GM18909 (cell line): ENCODE measurements around the gene DLG2.
"Not testable (repeated sequence)": the region's sequence is repeated elsewhere in the genome, so short reads cannot be mapped to it uniquely, and the experiment has no call there.

ENCODE experiments used
- ATAC-seq: cut with Tn5 transposase; IDR thresholded peaks from one replicate; pipeline ENCODE4 v1.9.1; 2021; ENCODE audit warnings: mild to moderate bottlenecking; ENCODE audit not compliant: unreplicated experiment, poor library complexity

Gene DLG2

GRCh38 chr11:84819537-84819936 is 807.6 kb downstream of the DLG2 start:
- no peak for ATAC-seq

DNA sequence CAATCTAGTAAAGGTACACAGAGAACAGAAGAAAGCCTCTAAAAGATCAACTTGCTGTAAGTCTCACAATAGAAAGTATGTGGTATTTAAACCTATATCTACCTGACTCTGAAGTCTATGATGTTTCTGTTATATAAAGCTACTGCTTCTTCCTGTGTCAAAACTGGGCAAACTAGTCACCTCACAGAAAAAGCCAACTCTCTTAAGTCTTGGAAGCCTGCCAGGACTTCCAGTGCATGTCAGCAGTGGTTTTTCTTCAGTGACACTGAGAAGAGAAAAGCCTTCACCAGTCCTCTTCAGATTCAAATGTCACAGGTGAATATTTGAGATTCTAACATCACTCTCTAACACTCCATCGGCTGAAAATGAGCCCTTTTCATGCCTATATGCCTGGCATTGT is 808.0 kb downstream of the DLG2 start:
- ATAC-seq, result no peak

GRCh38 chr11:84817998-84818397 is 809.1 kb downstream of the DLG2 start:
- no peak for ATAC-seq

DNA sequence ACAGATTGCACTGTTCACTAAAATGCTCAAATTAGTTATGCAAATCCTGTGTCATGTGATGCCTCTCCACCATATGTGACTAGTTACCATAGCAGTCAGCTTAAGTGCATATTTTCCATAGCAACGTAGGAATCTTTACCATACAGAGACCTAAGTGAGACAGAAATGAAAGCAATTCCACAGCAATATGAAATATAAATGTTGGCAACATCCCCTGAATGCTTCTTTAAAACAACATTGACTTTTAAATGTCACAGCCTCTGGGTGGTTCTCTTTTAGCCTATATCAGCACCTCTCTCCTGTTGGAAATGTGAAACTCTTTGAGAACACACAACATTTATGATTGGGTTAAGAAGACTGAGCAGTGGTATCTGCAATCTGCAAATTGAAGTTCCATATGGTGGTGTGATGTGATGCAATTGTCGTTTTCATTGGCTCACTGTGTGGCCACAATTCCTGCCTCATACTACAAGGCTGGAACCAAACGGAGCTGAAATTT is 814.6 kb downstream of the DLG2 start:
- no peak for ATAC-seq

DNA sequence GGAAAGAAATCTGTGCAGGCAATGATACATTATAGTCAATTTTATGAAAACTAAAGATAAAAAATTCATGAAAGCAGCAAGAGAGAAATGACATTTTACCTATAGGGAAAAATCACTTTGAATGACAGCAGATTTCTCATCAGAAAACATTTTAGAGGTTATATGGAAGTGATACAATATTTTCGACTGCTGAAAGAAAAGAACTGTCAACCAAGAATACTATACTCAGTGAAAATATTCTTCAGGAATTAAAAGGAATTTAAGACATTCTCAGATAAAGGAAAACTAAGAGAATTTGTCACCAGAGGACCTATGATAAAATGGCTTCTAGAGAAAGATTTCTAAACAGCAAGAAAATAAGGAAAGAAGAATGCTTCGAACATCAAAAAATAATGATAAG is 820.8 kb downstream of the DLG2 start:
- no peak for ATAC-seq

- ATAC-seq, result no peak
Observed at GRCh38 chr11:84804041-84804440, 823.1 kb downstream of the DLG2 start.

DNA sequence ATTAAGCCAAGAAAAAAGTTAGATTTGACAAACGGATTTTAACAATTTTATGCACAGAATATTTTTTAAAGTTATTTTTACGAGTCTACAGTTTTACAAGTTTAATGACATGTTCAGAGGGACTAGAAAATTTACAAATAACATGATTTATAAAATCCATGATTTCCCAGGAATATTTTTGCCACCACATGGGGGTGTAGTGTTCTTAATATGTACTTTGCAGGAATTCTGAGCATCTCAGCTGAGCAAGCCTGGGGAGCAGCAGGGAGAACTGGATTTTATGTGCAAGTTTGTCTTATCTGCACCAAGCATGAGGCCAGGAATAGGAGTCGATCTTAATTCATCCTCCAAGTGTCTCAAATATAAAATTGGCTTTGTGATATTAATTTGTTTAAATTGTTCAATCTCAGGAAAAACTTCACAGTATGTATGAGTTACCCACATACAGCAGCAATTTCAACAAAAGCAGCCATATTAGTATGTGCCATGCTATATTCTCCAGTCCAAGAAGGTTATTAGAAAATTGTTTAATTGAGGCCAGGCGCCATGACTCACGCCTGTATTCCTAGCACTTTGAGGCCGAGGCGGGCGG is 826.3 kb downstream of the DLG2 start:
- ATAC-seq, result no peak

DNA sequence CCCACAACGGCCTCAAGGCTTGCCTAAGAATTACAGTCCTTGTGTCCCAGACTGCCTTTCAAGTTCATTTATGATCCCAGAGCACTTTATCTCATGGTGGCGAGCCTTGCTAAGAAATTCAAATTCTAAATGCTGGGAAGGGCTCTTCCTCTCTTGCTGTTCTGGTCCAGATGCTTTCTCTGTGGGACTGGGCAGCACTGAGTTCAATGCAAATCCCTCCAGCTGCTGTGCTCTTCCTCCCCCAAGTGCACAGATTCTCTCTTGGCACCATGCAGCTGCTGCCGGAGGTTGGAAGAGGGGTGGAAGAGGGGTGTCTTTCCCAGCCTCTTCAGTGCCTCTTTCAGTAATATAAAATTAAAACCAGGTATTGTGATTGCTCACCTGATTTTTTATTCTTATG is 828.0 kb downstream of the DLG2 start:
- no peak for ATAC-seq

DNA sequence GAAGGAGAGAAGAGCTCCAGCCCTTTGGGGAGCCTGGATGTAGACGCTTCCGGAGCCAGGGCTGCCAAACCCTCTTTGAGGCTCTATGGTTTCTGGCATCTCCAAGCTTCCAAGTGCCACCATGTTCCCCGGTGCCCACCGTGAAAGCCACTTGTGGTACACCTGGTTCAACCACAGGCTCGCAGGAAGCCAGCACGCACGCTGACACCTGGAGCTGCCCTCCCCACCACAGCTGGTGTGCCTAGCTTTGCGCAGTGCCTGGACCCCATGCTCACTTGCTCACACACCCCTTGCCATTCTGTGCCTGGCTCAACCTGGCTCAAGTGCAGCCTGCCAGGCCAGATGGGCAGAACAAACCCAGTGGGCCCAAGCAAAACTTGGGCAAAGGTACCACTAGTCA is 831.4 kb downstream of the DLG2 start:
- ATAC-seq, result no peak

GRCh38 chr11:84794663-84795443 is 832.3 kb downstream of the DLG2 start:
- ATAC-seq, result no peak

GRCh38 chr11:84793318-84793717 is 833.8 kb downstream of the DLG2 start:
- ATAC-seq, result no peak

DNA sequence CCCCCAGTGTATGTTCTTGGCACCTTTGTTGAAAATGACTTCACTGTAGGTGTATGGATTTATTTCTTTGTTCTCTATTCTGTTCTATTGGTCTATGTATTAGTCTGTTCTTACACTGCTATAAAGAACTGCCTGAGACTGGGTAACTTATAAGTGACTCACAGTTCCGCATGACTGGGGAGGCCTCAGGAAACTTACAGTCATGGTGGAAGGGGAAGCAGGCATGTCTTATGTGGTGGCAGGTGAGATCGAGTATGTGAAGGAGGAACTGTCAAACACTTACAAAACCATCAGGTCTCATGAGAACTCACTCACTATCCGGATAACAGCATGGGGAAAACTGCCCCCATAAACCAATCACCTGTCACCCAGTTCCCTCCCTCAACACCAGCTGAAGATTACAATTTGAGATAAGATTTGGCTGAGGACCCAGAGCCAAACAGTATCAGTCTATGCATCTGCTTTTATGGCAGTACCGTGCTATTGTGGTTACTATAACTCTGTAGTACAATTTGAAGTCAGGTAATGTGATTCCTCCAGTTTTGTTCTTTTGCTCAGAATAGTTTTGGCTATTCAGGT is 836.2 kb downstream of the DLG2 start:
- no peak for ATAC-seq

GRCh38 chr11:84788220-84788619 is 838.9 kb downstream of the DLG2 start:
- ATAC-seq, result no peak

DNA sequence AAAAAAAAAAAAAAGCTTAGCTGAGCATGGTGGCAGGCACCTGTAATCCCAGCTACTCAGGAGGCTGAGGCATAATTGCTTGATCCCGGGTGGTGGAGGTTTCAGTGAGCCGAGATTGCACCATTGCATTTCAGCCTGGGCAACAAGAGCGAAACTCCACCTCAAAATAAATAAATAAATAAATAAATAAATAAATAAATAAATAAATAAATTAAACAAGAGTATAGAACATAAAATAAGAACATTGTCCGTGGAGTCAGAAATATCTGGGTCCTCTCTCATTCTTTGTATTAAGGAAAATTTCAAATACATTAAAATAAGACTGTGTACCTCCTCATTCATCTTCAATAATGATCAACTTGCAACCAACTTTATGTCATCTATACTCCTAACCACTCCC is 843.0 kb downstream of the DLG2 start:
- ATAC-seq, result not testable (repeated sequence)

GRCh38 chr11:84780689-84781293 is 846.4 kb downstream of the DLG2 start:
- peak; percentile 60 for ATAC-seq

DNA sequence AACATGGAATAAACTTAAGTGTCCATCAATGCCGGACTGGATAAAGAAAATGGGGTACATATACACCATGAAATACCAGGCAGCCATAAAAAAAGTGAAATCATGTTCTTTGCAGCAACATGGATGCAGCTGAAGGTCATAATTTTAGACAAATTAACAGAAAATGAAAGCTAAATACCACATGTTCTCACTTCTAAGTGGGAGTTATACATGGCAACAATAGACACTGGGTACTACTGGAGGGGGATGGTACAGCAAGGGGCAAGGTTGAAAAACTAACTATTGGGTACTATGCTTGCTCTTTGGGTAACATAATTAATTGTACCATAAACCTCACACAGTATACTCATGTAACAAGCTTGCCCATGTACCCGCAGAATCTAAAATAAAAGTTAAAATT is 851.6 kb downstream of the DLG2 start:
- ATAC-seq, result no peak

DNA sequence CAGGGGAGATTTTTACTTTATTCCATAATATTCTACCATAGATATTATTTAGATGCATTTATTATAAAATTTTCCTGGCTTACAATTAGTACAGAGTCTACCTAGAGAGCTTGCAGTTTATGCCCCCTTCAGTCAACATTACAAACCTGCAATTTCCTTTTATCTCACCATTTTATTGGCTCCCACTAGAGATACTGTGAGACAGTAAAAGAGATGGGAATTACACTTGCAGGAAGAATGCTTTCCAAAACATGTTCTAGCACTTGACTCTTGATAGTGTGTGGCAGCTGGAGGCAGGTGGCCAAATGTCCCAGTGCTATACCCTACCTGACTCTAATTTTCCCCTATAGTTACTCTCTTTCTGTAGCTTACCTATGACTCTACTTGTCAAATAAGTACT is 863.2 kb downstream of the DLG2 start:
- no peak for ATAC-seq

- no peak for ATAC-seq
Observed at GRCh38 chr11:84757711-84758110, 869.4 kb downstream of the DLG2 start.

DNA sequence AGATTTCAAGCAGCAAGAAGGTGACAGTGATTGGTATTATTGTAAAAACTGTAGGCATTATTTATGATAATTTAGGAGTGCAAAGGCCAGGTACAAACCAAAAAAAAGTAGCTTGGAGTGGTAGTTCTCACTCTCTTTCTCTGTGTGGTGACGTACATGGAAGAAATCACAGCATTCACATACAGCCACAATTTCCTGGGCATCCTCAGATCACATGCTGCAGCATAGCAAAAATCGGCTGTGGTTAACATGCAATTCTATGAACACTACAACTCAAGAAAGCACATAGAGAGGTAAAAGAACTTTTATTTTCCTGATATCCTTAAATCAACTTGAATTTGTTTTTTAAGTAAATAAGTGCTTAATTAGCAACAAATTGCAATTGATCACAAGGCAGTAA is 875.8 kb downstream of the DLG2 start:
- no peak for ATAC-seq

DNA sequence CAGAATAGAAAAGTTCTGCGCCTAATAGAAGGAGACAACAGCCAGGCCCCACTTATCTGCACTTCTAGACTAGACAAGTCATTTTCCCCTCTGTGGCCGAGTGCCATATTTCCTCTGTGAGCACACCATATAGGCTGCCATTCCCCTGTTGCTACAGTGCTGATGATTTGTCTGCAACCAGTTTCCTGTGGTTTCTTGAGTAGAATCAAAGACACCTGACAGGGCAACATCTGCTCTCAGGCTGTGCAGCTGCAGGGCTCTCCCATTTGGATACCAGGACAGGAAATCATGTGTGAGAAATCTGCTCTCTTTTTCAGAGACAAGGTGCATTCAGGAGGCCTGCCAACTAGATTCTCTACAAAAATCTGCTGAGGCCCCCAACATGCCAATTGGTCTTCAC is 879.3 kb downstream of the DLG2 start:
- ATAC-seq, result no peak

- no peak for ATAC-seq
Observed at GRCh38 chr11:84740050-84740449, 887.1 kb downstream of the DLG2 start.
